Heart right ventricle (tissue), 16 donors: ENCODE results near the gene ATXN7L1. TPM values are rescaled to one million over a fixed set of nuclear protein-coding genes. Genes with fewer than 3 reads are reported as not detected.
A peak's percentile ranks its signal among the peaks of the same experiment; 100 is the strongest.

Experiments
- ATAC-seq, 8 donors: fragments of 200-7000 bp; cut with Tn5 transposase; one replicate each; pipeline ENCODE4 v1.9.1; 2020; ENCODE audit warnings: mild to moderate bottlenecking in 8 of 8, moderate library complexity in 8 of 8, moderate number of reproducible peaks in 1 of 8
- DNase-seq, 2 donors: peaks; one replicate each; pipeline ENCODE4 v3.0.0-alpha.2; 2020
- H3K27ac ChIP-seq, 10 donors: fragments of 200-600 bp; sonication (generic) in 2 of 10; one replicate each; pipeline versions ENCODE4 v1.5.0 to v1.8.0; 2020 to 2022; ENCODE audit warnings: mild to moderate bottlenecking in 3 of 10
- H3K27me3 ChIP-seq, 7 donors: fragments of 200-600 bp; one replicate each; pipeline ENCODE4 v1.8.0; 2021 to 2022; ENCODE audit warnings: mild to moderate bottlenecking in 2 of 7
- H3K36me3 ChIP-seq, 9 donors: fragments of 200-600 bp; sonication (generic) in 1 of 9; one replicate each; pipeline versions ENCODE4 v1.5.0 to v1.8.0; 2020 to 2022; ENCODE audit warnings: mild to moderate bottlenecking in 2 of 9
- H3K4me1 ChIP-seq, 9 donors: fragments of 200-600 bp; sonication (generic) in 1 of 9; one replicate each; pipeline versions ENCODE4 v1.5.0 to v1.8.0; 2020 to 2022; ENCODE audit warnings: mild to moderate bottlenecking in 4 of 9
- H3K4me3 ChIP-seq, 10 donors: fragments of 200-600 bp; sonication (generic) in 2 of 10; one replicate each; pipeline versions ENCODE4 v1.5.0 to v1.8.0; 2020 to 2022; ENCODE audit warnings: mild to moderate bottlenecking in 7 of 10, moderate library complexity in 2 of 10
- H3K9me3 ChIP-seq, 11 donors: fragments of 200-600 bp in 10 of 11; sonication (generic) in 2 of 11; one replicate each; pipeline versions ENCODE4 v1.5.0 to v1.8.0; 2013 to 2022; ENCODE audit warnings: mild to moderate bottlenecking in 2 of 11, control low read depth in 1 of 11, moderate library complexity in 1 of 11
- WGBS, 2 donors: extraction: QIAGEN DNeasy Blood & Tissue Kit; methylation state at CpG; one replicate each; pipeline ENCODE4 v1.1.7; 2013; ENCODE audit warnings: inconsistent platforms in 1 of 2; 5-methylcytosine and 5-hydroxymethylcytosine counted together
- intact Hi-C, 10 donors: fragments of 100-400 bp; cut with DNase I; formaldehyde crosslinking; loops; one replicate each; pipeline versions ENCODE4 v1.11.1 to v1.14.2; 2022
- polyA plus RNA-seq, 2 donors: library from polyadenylated mRNA; stranded (reverse); fragments of 200-250 nt; gene quantifications; one replicate each; pipeline ENCODE4 v1.2.3, GENCODE V29; 2013
- total RNA-seq, 10 donors: library from RNA; stranded (reverse); fragmentation: NEBNext Ultra II Directional in 3 of 10; extraction: Animal tissue kit (Norgen Biotek cat#: 25700) in 3 of 10; gene quantifications; one replicate each; pipeline versions ENCODE4 v1.2.1 to v1.2.4, GENCODE V29; 2021 to 2023
- TF ChIP-seq, protein P1 (sequence below), 9 donors: fragments of 200-600 bp; sonication (generic) in 2 of 9; IDR thresholded peaks; one replicate each; pipeline versions ENCODE4 v1.5.0 to v1.8.0; 2021 to 2022; ENCODE audit warnings: antibody characterized with exemption in 9 of 9, mild to moderate bottlenecking in 5 of 9, moderate library complexity in 1 of 9
- donor health status: Arrhythmogenic right ventricular cardiomyopathy.
- donor health status: ischemic (EF 13 %, LVEDD 7.1; RV severe dilation, severe dysfunction).
- donor health status: healthy with polysubstance abuse.
- donor health status: DM: no; HTN: yes; CAD: no.
- donor health status: DM: no; HTN: no; CAD: no.
- donor health status: ischemic (EF 25% LVEDD 6.9; RV normal size, moderate dysfunction).
- donor health status: ischemic (EF 25% LVEDD 5.7; RV mildly dilated, moderate dysfunction).
- donor health status: healthy.
- donor health status: DM: yes; HTN: yes; CAD: no.
- donor health status: Ischemic cardiomyopathy.
- donor health status: ischemic (EF 35%, LVEDD 5.7; RV mildly dilated, moderate dysfunction).
- donor health status: nonischemic (EF 11% LVEDD 7.7; RV severe dilation, severe dysfunction).
- donor health status: DM: yes; HTN: yes; CAD: no.
- donor health status: PGD.
- donor health status: ischemic (EF 29% LVEDD 5.4; RV normal size, mild dysfunction).
- donor health status: nonischemic (EF 23%, LVEDD 6.1; RV moderate dilation, normal function).

ATXN7L1 gene
- total and polyA plus RNA-seq, 12 donors, result 1.7 to 7.2 (median 5.4) TPM

DNA sequence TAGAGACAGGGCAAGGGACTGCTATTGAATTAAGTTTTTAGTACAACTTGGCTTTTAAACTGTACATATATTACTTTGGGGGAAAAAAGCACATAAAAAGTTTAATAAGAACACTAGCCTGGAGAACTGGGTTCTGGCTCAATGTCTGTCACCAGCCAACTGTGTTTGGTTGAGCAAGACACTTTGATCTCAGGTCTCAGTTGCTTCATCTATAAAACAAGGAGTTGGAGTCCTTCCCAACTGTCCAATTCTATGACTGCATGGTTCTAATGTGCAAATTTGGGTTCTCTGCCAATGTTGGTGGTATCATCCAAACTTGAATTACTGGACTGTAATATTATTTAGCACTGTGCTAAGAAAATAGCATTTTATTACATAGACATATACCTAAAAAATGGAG is 50.3 kb downstream of the ATXN7L1 start:
- Histone ChIP-seq H3K9me3 (no peaks in the 10 kb centered on the region), H3K4me1 (peaks cover 0 to 25% (median 12%) of the 10 kb centered on the region in 9 donors), H3K27ac (no peak overlapping the region), H3K36me3 (no peaks in the 10 kb centered on the region), H3K27me3 (no peaks in the 10 kb centered on the region), H3K4me3 (no peak overlapping the region)
- DNase-seq, result no peak
- peak in 1 of 8 donors; percentile 48 for ATAC-seq
- TF ChIP-seq, protein P1, sequence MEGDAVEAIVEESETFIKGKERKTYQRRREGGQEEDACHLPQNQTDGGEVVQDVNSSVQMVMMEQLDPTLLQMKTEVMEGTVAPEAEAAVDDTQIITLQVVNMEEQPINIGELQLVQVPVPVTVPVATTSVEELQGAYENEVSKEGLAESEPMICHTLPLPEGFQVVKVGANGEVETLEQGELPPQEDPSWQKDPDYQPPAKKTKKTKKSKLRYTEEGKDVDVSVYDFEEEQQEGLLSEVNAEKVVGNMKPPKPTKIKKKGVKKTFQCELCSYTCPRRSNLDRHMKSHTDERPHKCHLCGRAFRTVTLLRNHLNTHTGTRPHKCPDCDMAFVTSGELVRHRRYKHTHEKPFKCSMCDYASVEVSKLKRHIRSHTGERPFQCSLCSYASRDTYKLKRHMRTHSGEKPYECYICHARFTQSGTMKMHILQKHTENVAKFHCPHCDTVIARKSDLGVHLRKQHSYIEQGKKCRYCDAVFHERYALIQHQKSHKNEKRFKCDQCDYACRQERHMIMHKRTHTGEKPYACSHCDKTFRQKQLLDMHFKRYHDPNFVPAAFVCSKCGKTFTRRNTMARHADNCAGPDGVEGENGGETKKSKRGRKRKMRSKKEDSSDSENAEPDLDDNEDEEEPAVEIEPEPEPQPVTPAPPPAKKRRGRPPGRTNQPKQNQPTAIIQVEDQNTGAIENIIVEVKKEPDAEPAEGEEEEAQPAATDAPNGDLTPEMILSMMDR (IDR thresholded peaks at IDR 0.05), result no peak
- intact Hi-C loops, result no loop called here

GRCh38 chr7:105825371-105825770 is 51.0 kb downstream of the ATXN7L1 start:
- intact Hi-C loops, result no loop called here
- no peak overlapping the region for H3K27ac ChIP-seq
- peaks cover 0 to 17% (median 4%) of the 10 kb centered on the region in 9 donors for H3K4me1 ChIP-seq
- TF ChIP-seq, protein P1 (IDR thresholded peaks at IDR 0.05), result no peak
- no peak overlapping the region for H3K4me3 ChIP-seq
- H3K27me3 ChIP-seq, result no peaks in the 10 kb centered on the region
- DNase-seq, result no peak
- H3K9me3 ChIP-seq, result no peaks in the 10 kb centered on the region
- no peak for ATAC-seq
- 90 to 95% methylated on average over 1 of the region's 1 CpG for WGBS, 2 donors
- peaks cover 0 to 5% (median 0%) of the 10 kb centered on the region in 9 donors for H3K36me3 ChIP-seq

- ATAC-seq (no peak), DNase-seq (no peak)
- Histone ChIP-seq H3K9me3 (no peaks in the 10 kb centered on the region), H3K27me3 (no peaks in the 10 kb centered on the region), H3K4me3 (no peak overlapping the region), H3K4me1 (peaks cover 0 to 14% (median 4%) of the 10 kb centered on the region in 9 donors), H3K36me3 (peaks cover 0 to 7% (median 0%) of the 10 kb centered on the region in 9 donors), H3K27ac (no peak overlapping the region)
- intact Hi-C loops, result no loop called here
- WGBS, 2 donors, result 49 to 52% methylated on average over 1 of the region's 1 CpG
- TF ChIP-seq, protein P1 (IDR thresholded peaks at IDR 0.05), result no peak
Observed at GRCh38 chr7:105822806-105823205, 53.6 kb downstream of the ATXN7L1 start.

- WGBS, 2 donors, result 98 to 99% methylated on average over 4 of the region's 4 CpGs
- intact Hi-C loops, result loop anchor here in 1 of 10 donors (1.0 kb wide), 1 partner anchor 43 kb away; no protein-coding TSS in a partner anchor
- H3K4me1 ChIP-seq, result peaks cover 0 to 14% (median 7%) of the 10 kb centered on the region in 9 donors
- no peak overlapping the region for H3K27ac ChIP-seq
- TF ChIP-seq, protein P1 (IDR thresholded peaks at IDR 0.05), result no peak
- ATAC-seq (no peak), DNase-seq (no peak)
- no peaks in the 10 kb centered on the region for H3K27me3 ChIP-seq
- H3K36me3 ChIP-seq, result peaks cover 0 to 7% (median 0%) of the 10 kb centered on the region in 9 donors
- no peak overlapping the region for H3K4me3 ChIP-seq
- no peaks in the 10 kb centered on the region for H3K9me3 ChIP-seq
Observed at GRCh38 chr7:105821527-105821926, 54.9 kb downstream of the ATXN7L1 start.
